Liver (tissue), 3 donors: Measurements from ENCODE around the gene FKBP15.

Experiments used
- CTCF ChIP-seq: fragments of 150-350 bp; IDR thresholded peaks from 2 replicates; pipeline ENCODE4 v1.5.1; 2017; ENCODE audit warnings: improper control_type of control experiment, low read depth, low read length; ENCODE audit not compliant: missing input control
- JUND ChIP-seq, 2 donors: IDR thresholded peaks; 2 replicates each; pipeline ENCODE4 v1.6.1; 2016; ENCODE audit warnings: antibody characterized with exemption in 2 of 2
- REST ChIP-seq: IDR thresholded peaks from 2 replicates; pipeline ENCODE4 v1.6.1; 2016; ENCODE audit warnings: antibody characterized with exemption, mild to moderate bottlenecking
- YY1 ChIP-seq: IDR thresholded peaks from 2 replicates; pipeline ENCODE4 v1.6.1; 2016; ENCODE audit warnings: antibody characterized with exemption, mild to moderate bottlenecking
- donor health status: healthy.
- donor health status: healthy.

GRCh38 chr9:113129466-113129865 lies 91.6 kb downstream of the FKBP15 start:
- TF ChIP-seq CTCF (no peak), REST (no peak), JUND (IDR thresholded peaks at IDR 0.05) (no peak), YY1 (no peak)
